Liver (tissue), 9 donors: Measurements from ENCODE around the gene RCL1. TPM values are rescaled to one million over a fixed set of nuclear protein-coding genes. Genes with fewer than 3 reads are reported as not detected.
"Not testable (repeated sequence)": the region's sequence is repeated elsewhere in the genome, so short reads cannot be mapped to it uniquely, and the experiment has no call there.

Source experiments
- DNase-seq: peaks from one replicate; pipeline ENCODE4 v3.0.0-alpha.2; 2017; ENCODE audit warnings: low spot score
- H3K27ac ChIP-seq, 2 donors: one replicate each; pipeline ENCODE4 v1.7.0; 2013; ENCODE audit warnings: inconsistent platforms in 2 of 2, low read length in 2 of 2, control low read depth in 1 of 2, low read depth in 1 of 2, mild to moderate bottlenecking in 1 of 2
- H3K27me3 ChIP-seq, 4 donors: one replicate each; pipeline versions ENCODE4 v1.6.1 to v1.7.0; 2013; ENCODE audit warnings: low read length in 3 of 4, inconsistent platforms in 1 of 4, mild to moderate bottlenecking in 1 of 4, moderate library complexity in 1 of 4; ENCODE audit not compliant: control insufficient read depth in 4 of 4, insufficient read depth in 4 of 4
- H3K36me3 ChIP-seq, 4 donors: one replicate each; pipeline versions ENCODE4 v1.6.1 to v1.7.0; 2013; ENCODE audit warnings: low read length in 3 of 4, mild to moderate bottlenecking in 3 of 4, low read depth in 1 of 4, moderate library complexity in 1 of 4; ENCODE audit not compliant: control insufficient read depth in 4 of 4, insufficient read depth in 3 of 4
- H3K4me1 ChIP-seq, 4 donors: one replicate each; pipeline versions ENCODE4 v1.6.1 to v1.7.0; 2013; ENCODE audit warnings: low read length in 3 of 4, mild to moderate bottlenecking in 3 of 4, moderate library complexity in 1 of 4; ENCODE audit not compliant: control insufficient read depth in 4 of 4, insufficient read depth in 4 of 4
- H3K4me3 ChIP-seq, 3 donors: one replicate each; pipeline versions ENCODE4 v1.6.1 to v1.7.0; 2013; ENCODE audit warnings: low read length in 3 of 3, control low read depth in 1 of 3, low read depth in 1 of 3, mild to moderate bottlenecking in 1 of 3
- H3K9ac ChIP-seq, 2 donors: one replicate each; pipeline ENCODE4 v1.7.0; 2013; ENCODE audit warnings: low read length in 2 of 2, mild to moderate bottlenecking in 2 of 2, moderate library complexity in 2 of 2, control low read depth in 1 of 2, low read depth in 1 of 2
- H3K9me3 ChIP-seq, 4 donors: one replicate each; pipeline versions ENCODE4 v1.6.1 to v1.7.0; 2013; ENCODE audit warnings: low read length in 3 of 4; ENCODE audit not compliant: control insufficient read depth in 4 of 4
- FOXA1 ChIP-seq: IDR thresholded peaks from 2 replicates; pipeline ENCODE4 v1.6.1; 2016; ENCODE audit warnings: antibody characterized with exemption
- FOXA2 ChIP-seq: IDR thresholded peaks from 2 replicates; pipeline ENCODE4 v1.6.1; 2016; ENCODE audit warnings: antibody characterized with exemption
- GABPA ChIP-seq, 2 donors: IDR thresholded peaks in 1 of 2; conservative IDR thresholded peaks in 1 of 2; 2 replicates each; pipeline ENCODE4 v1.6.1; 2016; ENCODE audit warnings: antibody characterized with exemption in 2 of 2, mild to moderate bottlenecking in 1 of 2, moderate library complexity in 1 of 2
- HNF4A ChIP-seq, 2 donors: conservative IDR thresholded peaks; 2 replicates each; pipeline ENCODE4 v1.6.1; 2016; ENCODE audit warnings: antibody characterized with exemption in 2 of 2, mild to moderate bottlenecking in 2 of 2
- HNF4G ChIP-seq: IDR thresholded peaks from 2 replicates; pipeline ENCODE4 v1.6.1; 2016; ENCODE audit warnings: antibody characterized with exemption
- JUND ChIP-seq, 2 donors: IDR thresholded peaks; 2 replicates each; pipeline ENCODE4 v1.6.1; 2016; ENCODE audit warnings: antibody characterized with exemption in 2 of 2
- NR2F2 ChIP-seq: IDR thresholded peaks from 2 replicates; pipeline ENCODE4 v1.6.1; 2016; ENCODE audit warnings: antibody characterized with exemption
- RAD21 ChIP-seq, 2 donors: IDR thresholded peaks; 2 replicates each; pipeline ENCODE4 v1.6.1; 2016; ENCODE audit warnings: antibody characterized with exemption in 2 of 2, mild to moderate bottlenecking in 2 of 2
- RXRA ChIP-seq, 2 donors: IDR thresholded peaks; 2 replicates each; pipeline ENCODE4 v1.6.1; 2017 to 2018; ENCODE audit warnings: antibody characterized with exemption in 2 of 2, mild to moderate bottlenecking in 1 of 2
- SP1 ChIP-seq: IDR thresholded peaks from 2 replicates; pipeline ENCODE4 v1.6.1; 2018; ENCODE audit warnings: antibody characterized with exemption, mild to moderate bottlenecking
- TAF1 ChIP-seq: conservative IDR thresholded peaks from 2 replicates; pipeline ENCODE4 v1.6.1; 2016; ENCODE audit warnings: antibody characterized with exemption, mild to moderate bottlenecking
- YY1 ChIP-seq: IDR thresholded peaks from 2 replicates; pipeline ENCODE4 v1.6.1; 2016; ENCODE audit warnings: antibody characterized with exemption, mild to moderate bottlenecking
- WGBS: extraction: QIAGEN DNeasy Blood & Tissue Kit; methylation state at CpG from one replicate; pipeline ENCODE4 v1.1.7; 2013; 5-methylcytosine and 5-hydroxymethylcytosine counted together
- polyA plus RNA-seq, 2 donors: library from polyadenylated mRNA; stranded (reverse) in 1 of 2; unstranded in 1 of 2; fragments of 200-250 nt in 1 of 2; fragments of >200 nt in 1 of 2; fragmentation: Nextera tagmentation in 1 of 2; extraction: Ambion mirVana in 1 of 2; gene quantifications; one replicate each; pipeline versions ENCODE4 v1.2.1 to v1.2.3, GENCODE V29; 2013 to 2015
- total RNA-seq, 2 donors: library from RNA; depleted of rRNA; stranded (reverse); fragments of >200 nt; gene quantifications; one replicate each; pipeline ENCODE4 v1.2.3, GENCODE V29; 2014
- TF ChIP-seq, protein P1 (sequence below): IDR thresholded peaks from 2 replicates; pipeline ENCODE4 v1.6.1; 2016; ENCODE audit warnings: antibody characterized with exemption
- TF ChIP-seq, protein P2 (sequence below): IDR thresholded peaks from 2 replicates; pipeline ENCODE4 v1.6.1; 2016; ENCODE audit warnings: antibody characterized with exemption
- TF ChIP-seq, protein P3 (sequence below): IDR thresholded peaks from 2 replicates; pipeline ENCODE4 v1.6.1; 2016; ENCODE audit warnings: antibody characterized with exemption, mild to moderate bottlenecking
- donor health status: healthy.
- donor health status: healthy.
- donor health status: healthy.
- donor health status: healthy.
- donor health status: healthy.

Gene RCL1
- total and polyA plus RNA-seq, 4 donors = 52.2 to 121 (median 86.8) TPM

DNA sequence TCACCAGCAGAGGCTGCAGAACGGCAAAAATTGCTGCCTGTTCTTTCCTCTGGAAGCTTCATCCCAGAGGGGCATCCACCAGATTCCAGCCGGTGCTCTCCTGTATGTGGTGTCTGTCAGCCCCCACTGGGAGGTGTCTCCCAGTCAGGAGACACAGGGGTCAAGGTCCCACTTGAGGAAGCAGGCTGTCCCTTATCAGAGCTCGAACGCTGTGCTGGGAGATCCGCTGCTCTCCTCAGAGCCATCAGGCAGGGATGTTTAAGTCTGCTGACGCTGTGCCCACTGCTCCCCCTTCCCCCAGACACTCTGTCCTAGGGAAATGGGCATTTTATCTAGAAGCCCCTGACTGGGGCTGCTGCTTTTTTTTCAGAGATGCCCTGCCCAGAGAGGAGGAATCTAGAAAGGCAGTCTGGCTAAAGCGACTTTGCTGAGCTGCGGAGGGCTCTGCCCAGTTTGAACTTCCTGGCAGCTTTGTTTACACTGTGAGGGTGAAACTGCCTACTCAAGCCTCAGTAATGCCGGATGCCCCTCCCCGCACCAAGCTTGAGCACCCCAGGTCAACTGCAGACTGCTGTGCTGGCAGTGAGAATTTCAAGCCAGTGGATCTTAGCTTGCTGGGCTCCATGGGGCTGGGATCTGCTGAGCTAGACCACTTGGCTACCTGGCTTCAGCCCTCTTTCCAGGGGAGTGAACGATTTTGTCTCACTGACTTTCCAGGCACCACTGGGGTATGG is 108.8 kb downstream of the RCL1 start:
- not testable (repeated sequence) for DNase-seq, H3K36me3 ChIP-seq, H3K27me3 ChIP-seq, H3K9me3 ChIP-seq, H3K4me3 ChIP-seq, H3K9ac ChIP-seq, H3K27ac ChIP-seq
- TF ChIP-seq SP1 (peak; percentile 44), RXRA (IDR thresholded peaks at IDR 0.05) (peak; percentile 22 to 36), GABPA (IDR thresholded peaks at IDR 0.05 in 1 of 2, conservative IDR thresholded peaks at IDR 0.05 in 1 of 2) (peak in 1 of 2 donors; percentile 15), FOXA2 (peak; percentile 48), HNF4A (conservative IDR thresholded peaks at IDR 0.05) (peak in 1 of 2 donors; percentile 21), RAD21 (IDR thresholded peaks at IDR 0.05) (peak in 1 of 2 donors; percentile 26)
- H3K4me1 ChIP-seq = peaks cover 5 to 23% (median 8%) of the 10 kb centered on the region in 4 donors
- 45% methylated on average over 11 of the region's 11 CpGs for WGBS

DNA sequence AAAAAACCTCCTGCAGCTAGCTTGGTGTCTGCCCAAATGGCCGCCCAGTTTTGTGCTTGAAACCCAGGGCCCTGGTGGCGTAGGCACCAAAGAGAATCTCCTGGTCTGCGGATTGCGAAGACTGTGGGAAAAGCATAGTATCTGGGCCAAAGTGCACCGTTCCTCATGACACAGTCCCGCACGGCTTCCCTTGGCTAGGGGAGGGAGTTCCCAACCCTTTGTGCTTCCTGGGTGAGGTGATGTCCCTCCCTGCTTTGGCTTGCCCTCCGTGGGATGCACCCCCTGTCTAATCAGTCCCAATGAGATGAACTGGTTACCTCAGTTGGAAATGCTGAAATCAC is 109.4 kb downstream of the RCL1 start:
- no peak overlapping the region for H3K9ac ChIP-seq
- no peaks in the 10 kb centered on the region for H3K36me3 ChIP-seq
- H3K9me3 ChIP-seq = no peaks in the 10 kb centered on the region
- no peak overlapping the region for H3K27ac ChIP-seq
- H3K4me3 ChIP-seq = no peak overlapping the region
- TF ChIP-seq RXRA (IDR thresholded peaks at IDR 0.05) (peak in 1 of 2 donors; percentile 4), NR2F2 (no peak)
- peaks cover 5 to 23% (median 8%) of the 10 kb centered on the region in 4 donors for H3K4me1 ChIP-seq
- no peak for DNase-seq
- no peaks in the 10 kb centered on the region for H3K27me3 ChIP-seq
- 92% methylated on average over 8 of the region's 8 CpGs for WGBS

DNA sequence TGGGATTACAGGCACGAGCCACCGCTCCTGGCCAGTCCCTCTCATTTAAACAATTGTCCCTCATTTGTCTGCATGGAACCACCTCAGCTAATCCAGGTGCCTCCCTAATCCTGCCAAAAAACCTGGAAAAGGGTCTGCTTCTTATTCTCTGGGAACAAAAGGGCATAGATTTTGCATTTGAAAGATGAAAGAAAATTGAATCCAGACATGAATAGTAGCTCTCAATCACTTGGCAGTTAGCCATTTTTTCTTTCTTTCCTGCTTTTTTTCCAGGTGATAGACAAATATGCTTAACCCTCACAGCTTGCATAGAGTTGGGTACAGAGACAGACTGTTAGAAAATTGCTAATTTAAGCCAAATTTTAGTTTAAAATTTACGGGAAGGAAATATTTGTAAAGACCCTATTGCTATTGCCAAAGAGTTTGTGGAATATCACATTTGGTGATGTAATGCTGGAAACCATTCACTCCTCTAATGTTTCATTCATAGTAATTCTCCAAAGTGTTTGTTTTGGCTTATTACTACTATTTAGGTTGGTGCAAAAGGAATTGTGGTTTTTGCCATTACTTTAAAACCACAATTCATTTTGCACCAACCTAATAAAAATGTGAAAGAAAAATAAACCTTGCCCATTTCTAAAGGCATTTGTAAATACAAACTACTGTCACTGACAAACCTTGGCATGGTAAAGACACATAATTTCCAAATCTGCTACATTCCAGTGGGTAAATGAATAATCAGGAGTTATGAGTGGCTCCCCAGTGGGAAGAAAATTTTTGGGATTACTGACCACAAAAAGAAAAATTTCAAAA is 111.8 kb downstream of the RCL1 start:
- Histone ChIP-seq H3K9ac (no peak overlapping the region), H3K4me3 (no peak overlapping the region), H3K4me1 (peaks cover 5 to 23% (median 8%) of the 10 kb centered on the region in 4 donors), H3K27me3 (no peaks in the 10 kb centered on the region), H3K36me3 (no peaks in the 10 kb centered on the region), H3K27ac (peak overlapping the region in 1 of 2 donors; percentile 64), H3K9me3 (no peaks in the 10 kb centered on the region)
- no peak for DNase-seq
- TF ChIP-seq, protein P1, sequence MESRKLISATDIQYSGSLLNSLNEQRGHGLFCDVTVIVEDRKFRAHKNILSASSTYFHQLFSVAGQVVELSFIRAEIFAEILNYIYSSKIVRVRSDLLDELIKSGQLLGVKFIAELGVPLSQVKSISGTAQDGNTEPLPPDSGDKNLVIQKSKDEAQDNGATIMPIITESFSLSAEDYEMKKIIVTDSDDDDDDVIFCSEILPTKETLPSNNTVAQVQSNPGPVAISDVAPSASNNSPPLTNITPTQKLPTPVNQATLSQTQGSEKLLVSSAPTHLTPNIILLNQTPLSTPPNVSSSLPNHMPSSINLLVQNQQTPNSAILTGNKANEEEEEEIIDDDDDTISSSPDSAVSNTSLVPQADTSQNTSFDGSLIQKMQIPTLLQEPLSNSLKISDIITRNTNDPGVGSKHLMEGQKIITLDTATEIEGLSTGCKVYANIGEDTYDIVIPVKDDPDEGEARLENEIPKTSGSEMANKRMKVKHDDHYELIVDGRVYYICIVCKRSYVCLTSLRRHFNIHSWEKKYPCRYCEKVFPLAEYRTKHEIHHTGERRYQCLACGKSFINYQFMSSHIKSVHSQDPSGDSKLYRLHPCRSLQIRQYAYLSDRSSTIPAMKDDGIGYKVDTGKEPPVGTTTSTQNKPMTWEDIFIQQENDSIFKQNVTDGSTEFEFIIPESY = no peak
- TF ChIP-seq SP1 (no peak), JUND (IDR thresholded peaks at IDR 0.05) (peak in 1 of 2 donors; percentile 33), HNF4G (no peak), FOXA1 (no peak), TAF1 (no peak), RXRA (IDR thresholded peaks at IDR 0.05) (peak in 1 of 2 donors; percentile 20), NR2F2 (no peak), YY1 (peak; percentile 41), RAD21 (IDR thresholded peaks at IDR 0.05) (no peak), HNF4A (conservative IDR thresholded peaks at IDR 0.05) (no peak)
- TF ChIP-seq, protein P2, sequence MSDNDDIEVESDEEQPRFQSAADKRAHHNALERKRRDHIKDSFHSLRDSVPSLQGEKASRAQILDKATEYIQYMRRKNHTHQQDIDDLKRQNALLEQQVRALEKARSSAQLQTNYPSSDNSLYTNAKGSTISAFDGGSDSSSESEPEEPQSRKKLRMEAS = no peak
- TF ChIP-seq, protein P3, sequence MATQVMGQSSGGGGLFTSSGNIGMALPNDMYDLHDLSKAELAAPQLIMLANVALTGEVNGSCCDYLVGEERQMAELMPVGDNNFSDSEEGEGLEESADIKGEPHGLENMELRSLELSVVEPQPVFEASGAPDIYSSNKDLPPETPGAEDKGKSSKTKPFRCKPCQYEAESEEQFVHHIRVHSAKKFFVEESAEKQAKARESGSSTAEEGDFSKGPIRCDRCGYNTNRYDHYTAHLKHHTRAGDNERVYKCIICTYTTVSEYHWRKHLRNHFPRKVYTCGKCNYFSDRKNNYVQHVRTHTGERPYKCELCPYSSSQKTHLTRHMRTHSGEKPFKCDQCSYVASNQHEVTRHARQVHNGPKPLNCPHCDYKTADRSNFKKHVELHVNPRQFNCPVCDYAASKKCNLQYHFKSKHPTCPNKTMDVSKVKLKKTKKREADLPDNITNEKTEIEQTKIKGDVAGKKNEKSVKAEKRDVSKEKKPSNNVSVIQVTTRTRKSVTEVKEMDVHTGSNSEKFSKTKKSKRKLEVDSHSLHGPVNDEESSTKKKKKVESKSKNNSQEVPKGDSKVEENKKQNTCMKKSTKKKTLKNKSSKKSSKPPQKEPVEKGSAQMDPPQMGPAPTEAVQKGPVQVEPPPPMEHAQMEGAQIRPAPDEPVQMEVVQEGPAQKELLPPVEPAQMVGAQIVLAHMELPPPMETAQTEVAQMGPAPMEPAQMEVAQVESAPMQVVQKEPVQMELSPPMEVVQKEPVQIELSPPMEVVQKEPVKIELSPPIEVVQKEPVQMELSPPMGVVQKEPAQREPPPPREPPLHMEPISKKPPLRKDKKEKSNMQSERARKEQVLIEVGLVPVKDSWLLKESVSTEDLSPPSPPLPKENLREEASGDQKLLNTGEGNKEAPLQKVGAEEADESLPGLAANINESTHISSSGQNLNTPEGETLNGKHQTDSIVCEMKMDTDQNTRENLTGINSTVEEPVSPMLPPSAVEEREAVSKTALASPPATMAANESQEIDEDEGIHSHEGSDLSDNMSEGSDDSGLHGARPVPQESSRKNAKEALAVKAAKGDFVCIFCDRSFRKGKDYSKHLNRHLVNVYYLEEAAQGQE = no peak
- 66% methylated on average over 3 of the region's 3 CpGs for WGBS
